ENCODE results near the gene ADRB1. TPM values are rescaled to one million over a fixed set of nuclear protein-coding genes. Genes with fewer than 3 reads are reported as not detected.

The ADRB1 gene
- total RNA-seq (under 1 TPM; 0.08 to 0.11 TPM), total RNA-seq (0 to 0.34 (median 0) reads per million in 172 experiments)
- polyA plus RNA-seq (2013, experiment 1 of 2): 0.04 TPM
- polyA plus RNA-seq (2013, experiment 2 of 2): 0.03 TPM

GRCh38 chr10:114043532-114044246 is at the start of gene ADRB1:
TSS of gene ADRB1 (plus strand) at chr10:114043866. CDS start at chr10:114044133, 267 bp downstream.
- Histone ChIP-seq H3K4me3 (ENCODE audit: low read length) (peak within 1 kb of the TSS; percentile 29), H3K27me3 (ENCODE audit: control insufficient read depth in 1 of 2, insufficient read depth in 2 of 2, low read length in 2 of 2) (peaks cover 36 to 62% of the 10 kb centered on the region in 2 experiments), H3K36me3 (ENCODE audit: insufficient read depth, low read length) (no peaks in the 10 kb centered on the region), H3K9me3 (ENCODE audit: control insufficient read depth in 1 of 2, insufficient read depth in 1 of 2, low read length in 2 of 2) (peaks cover 0 to 7% of the 10 kb centered on the region in 2 experiments), H3K4me1 (ENCODE audit: insufficient read depth, low read length) (peaks cover 23% of the 10 kb centered on the region), H3K27ac (ENCODE audit: low read depth in 1 of 2, low read length in 2 of 2) (no peak within 1 kb of the TSS)
- Mint-ChIP-seq H3K4me3 (peak within 1 kb of the TSS; percentile 78), H3K4me1 (ENCODE audit: low read depth) (peaks cover 7% of the 10 kb centered on the region), H3K9me3 (no peaks in the 10 kb centered on the region), H3K27me3 (peaks cover 72% of the 10 kb centered on the region), H3K27ac (no peak within 1 kb of the TSS), H3K36me3 (ENCODE audit: low read depth) (no peaks in the 10 kb centered on the region)
- DNase-seq: peak in 8 of 14 experiments; percentile 7 to 61 (median 34)
- peak; percentile 39 for ATAC-seq (ENCODE audit: poor library complexity)
- no peak for TF ChIP-seq CTCF (IDR thresholded peaks at IDR 0.05)
- intact Hi-C loops (cut with DNase I, micrococcal nuclease): loop anchor here in 1 of 2 experiments (5.0 kb wide), 1 partner anchor 81 kb away; no protein-coding TSS in a partner anchor
- CTCF ChIA-PET: no interaction called here
- POLR2A ChIA-PET: interaction anchor here (0.7 kb wide), 1 partner anchor 82 kb away, joined by 3 read pairs; no protein-coding TSS in a partner anchor

GRCh38 chr10:113995201-113995600 is 48.5 kb upstream of the ADRB1 start:
- Histone ChIP-seq H3K36me3 (ENCODE audit: insufficient read depth, low read length) (no peaks in the 10 kb centered on the region), H3K9me3 (ENCODE audit: control insufficient read depth in 1 of 2, insufficient read depth in 1 of 2, low read length in 2 of 2) (no peaks in the 10 kb centered on the region), H3K4me3 (ENCODE audit: low read length) (no peak overlapping the region), H3K4me1 (ENCODE audit: insufficient read depth, low read length) (peaks cover 15% of the 10 kb centered on the region), H3K27me3 (ENCODE audit: control insufficient read depth in 1 of 2, insufficient read depth in 2 of 2, low read length in 2 of 2) (peaks cover 5 to 13% of the 10 kb centered on the region in 2 experiments), H3K27ac (ENCODE audit: low read depth in 1 of 2, low read length in 2 of 2) (no peak overlapping the region)
- intact Hi-C loops (cut with DNase I, micrococcal nuclease): loop anchor here (10.0 kb wide), 2 partner anchors 190 to 200 kb away; no protein-coding TSS in a partner anchor
- Mint-ChIP-seq H3K9me3 (no peaks in the 10 kb centered on the region), H3K27me3 (peaks cover 23% of the 10 kb centered on the region), H3K4me3 (no peak overlapping the region), H3K27ac (no peak overlapping the region), H3K4me1 (ENCODE audit: low read depth) (peaks cover 10% of the 10 kb centered on the region), H3K36me3 (ENCODE audit: low read depth) (no peaks in the 10 kb centered on the region)
- CTCF ChIA-PET: no interaction called here
- POLR2A ChIA-PET: no interaction called here
- DNase-seq (no peak), ATAC-seq (ENCODE audit: poor library complexity) (no peak)
- no peak for TF ChIP-seq CTCF (IDR thresholded peaks at IDR 0.05)

GRCh38 chr10:113997428-113997827 is 46.2 kb upstream of the ADRB1 start:
- Mint-ChIP-seq H3K9me3 (no peaks in the 10 kb centered on the region), H3K4me3 (no peak overlapping the region), H3K27me3 (peaks cover 11% of the 10 kb centered on the region), H3K27ac (no peak overlapping the region), H3K4me1 (ENCODE audit: low read depth) (peaks cover 10% of the 10 kb centered on the region), H3K36me3 (ENCODE audit: low read depth) (no peaks in the 10 kb centered on the region)
- H3K4me3 ChIP-seq (ENCODE audit: low read length): no peak overlapping the region
- TF ChIP-seq CTCF (IDR thresholded peaks at IDR 0.05): no peak
- peaks cover 9% of the 10 kb centered on the region for H3K4me1 ChIP-seq (ENCODE audit: insufficient read depth, low read length)
- ChIA-PET POLR2A (no interaction called here), CTCF (no interaction called here)
- H3K27ac ChIP-seq (ENCODE audit: low read depth in 1 of 2, low read length in 2 of 2): no peak overlapping the region
- ATAC-seq (ENCODE audit: poor library complexity) (no peak), DNase-seq (no peak)
- H3K36me3 ChIP-seq (ENCODE audit: insufficient read depth, low read length): no peaks in the 10 kb centered on the region
- H3K27me3 ChIP-seq (ENCODE audit: control insufficient read depth in 1 of 2, insufficient read depth in 2 of 2, low read length in 2 of 2): peaks cover under 1 to 5% of the 10 kb centered on the region in 2 experiments
- no peaks in the 10 kb centered on the region for H3K9me3 ChIP-seq (ENCODE audit: control insufficient read depth in 1 of 2, insufficient read depth in 1 of 2, low read length in 2 of 2)
- intact Hi-C loops (cut with DNase I, micrococcal nuclease): loop anchor here (10.0 kb wide), 2 partner anchors 193 to 203 kb away; no protein-coding TSS in a partner anchor

Data from CD4-positive, alpha-beta T cell (primary cell).